ENCODE measurements around the gene GPR183.

The GPR183 gene

DNA sequence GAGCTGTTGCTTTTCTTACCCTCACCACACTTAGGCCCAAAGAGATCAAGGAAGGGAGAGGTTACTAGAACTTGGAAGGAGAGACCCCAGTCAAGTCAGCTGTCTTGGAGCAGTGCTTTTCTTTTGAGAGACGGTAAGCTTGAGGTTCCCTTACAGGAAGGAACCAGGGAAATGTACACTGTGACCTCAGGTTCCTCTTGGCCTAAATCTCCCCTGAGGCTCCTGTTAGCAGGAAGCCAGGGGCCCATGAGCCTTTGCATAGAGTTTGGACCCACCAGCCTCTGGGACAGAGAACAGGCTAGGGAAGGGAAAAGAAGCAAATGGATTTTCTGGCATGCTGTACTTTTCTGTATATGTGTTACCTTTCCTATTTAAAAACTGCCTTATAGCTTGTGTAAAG lies 43.1 kb downstream of the GPR183 start:
- H3K36me3 ChIP-seq (replicated peaks in 1 of 2; ENCODE audit: control insufficient read depth in 2 of 2, insufficient read depth in 2 of 2, low read length in 2 of 2): peaks cover 6 to 17% of the 10 kb centered on the region in 2 donors
- no peak overlapping the region for H4K8ac ChIP-seq (ENCODE audit: low read depth, low read length)
- WGBS, 2 donors (ENCODE audit: extremely low coverage in 2 of 2, insufficient read length in 2 of 2, insufficient replicate concordance in 1 of 2): no CpG with 5 or more reads among the region's 1 CpG
- H3K9me3 ChIP-seq (replicated peaks in 1 of 2; ENCODE audit: control insufficient read depth in 2 of 2, insufficient read depth in 1 of 2, low read depth in 1 of 2, low read length in 2 of 2): no peaks in the 10 kb centered on the region
- no peak overlapping the region for H3K18ac ChIP-seq (ENCODE audit: low read length)
- H2BK15ac ChIP-seq (ENCODE audit: low read length): no peak overlapping the region
- no peak overlapping the region for H3K27ac ChIP-seq (replicated peaks; ENCODE audit: low read length)
- no peaks in the 10 kb centered on the region for H3K79me1 ChIP-seq (ENCODE audit: low read depth, low read length)
- no peak overlapping the region for H2BK12ac ChIP-seq (ENCODE audit: low read length)
- H3K4me1 ChIP-seq (ENCODE audit: control insufficient read depth in 2 of 2, insufficient read depth in 1 of 2, low read depth in 1 of 2, low read length in 2 of 2): peaks cover 2 to 7% of the 10 kb centered on the region in 2 donors
- no peak for DNase-seq (ENCODE audit: low spot score)
- no peak overlapping the region for H4K91ac ChIP-seq (ENCODE audit: low read depth, low read length, poor library complexity)
- no peak overlapping the region for H3K4ac ChIP-seq (ENCODE audit: low read length)
- no peak overlapping the region for H2BK120ac ChIP-seq (ENCODE audit: low read depth, low read length)
- no peak overlapping the region for H3K9ac ChIP-seq (ENCODE audit: low read depth, low read length, poor library complexity)
- no peak overlapping the region for H3K14ac ChIP-seq (ENCODE audit: low read length)
- no peaks in the 10 kb centered on the region for H3K27me3 ChIP-seq (ENCODE audit: control insufficient read depth in 3 of 3, insufficient read depth in 3 of 3, low read depth in 1 of 3, low read length in 3 of 3)
- H3K23ac ChIP-seq (ENCODE audit: low read depth, low read length, poor library complexity): no peak overlapping the region
- H2AK5ac ChIP-seq (ENCODE audit: low read depth, low read length): no peak overlapping the region
- no peak overlapping the region for H3K4me2 ChIP-seq (ENCODE audit: insufficient read depth, low read length, poor library complexity, severe bottlenecking)
- H3K4me3 ChIP-seq (ENCODE audit: low read length in 2 of 2): no peak overlapping the region
- H2BK5ac ChIP-seq (ENCODE audit: low read length): no peak overlapping the region
- H2AFZ ChIP-seq (ENCODE audit: low read length): no peak overlapping the region

DNA sequence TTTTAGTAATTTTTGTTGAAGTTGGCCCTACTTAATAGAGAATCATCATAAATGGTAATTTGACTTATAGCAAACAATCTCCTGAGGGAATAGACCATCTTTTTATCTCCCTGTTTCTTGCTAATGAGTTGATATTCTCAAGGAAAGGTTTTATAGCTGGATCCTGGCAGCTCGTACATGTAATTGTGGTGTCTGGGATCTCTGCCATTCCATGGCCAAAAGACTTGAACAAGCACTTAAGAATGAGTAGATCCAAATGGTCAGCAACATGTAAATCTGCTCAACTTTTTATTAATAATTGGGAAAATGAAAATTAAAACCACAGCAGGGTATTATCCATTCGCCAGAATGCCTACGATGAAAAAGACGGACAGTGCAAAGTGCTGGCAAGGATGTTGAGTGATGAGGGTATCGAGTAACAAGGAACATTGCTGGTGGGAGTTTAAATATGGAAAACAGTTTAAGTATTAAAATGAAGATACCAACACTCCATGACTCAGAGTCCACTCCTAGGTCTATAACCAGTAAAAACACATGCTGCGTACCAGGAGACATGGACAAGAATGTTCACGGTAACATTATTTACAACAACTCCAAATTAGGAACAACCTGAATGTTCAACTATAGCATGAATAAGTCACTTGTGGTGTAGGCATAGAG lies 43.9 kb downstream of the GPR183 start:
- H3K4me3 ChIP-seq (ENCODE audit: low read length in 2 of 2): no peak overlapping the region
- H3K9me3 ChIP-seq (replicated peaks in 1 of 2; ENCODE audit: control insufficient read depth in 2 of 2, insufficient read depth in 1 of 2, low read depth in 1 of 2, low read length in 2 of 2): no peaks in the 10 kb centered on the region
- no peak overlapping the region for H2AK5ac ChIP-seq (ENCODE audit: low read depth, low read length)
- no peak overlapping the region for H3K4me2 ChIP-seq (ENCODE audit: insufficient read depth, low read length, poor library complexity, severe bottlenecking)
- no peak overlapping the region for H3K9ac ChIP-seq (ENCODE audit: low read depth, low read length, poor library complexity)
- H3K4me1 ChIP-seq (ENCODE audit: control insufficient read depth in 2 of 2, insufficient read depth in 1 of 2, low read depth in 1 of 2, low read length in 2 of 2): peaks cover 2 to 7% of the 10 kb centered on the region in 2 donors
- H3K4ac ChIP-seq (ENCODE audit: low read length): no peak overlapping the region
- no peak for DNase-seq (ENCODE audit: low spot score)
- H2BK5ac ChIP-seq (ENCODE audit: low read length): no peak overlapping the region
- WGBS, 2 donors (ENCODE audit: extremely low coverage in 2 of 2, insufficient read length in 2 of 2, insufficient replicate concordance in 1 of 2): no CpG with 5 or more reads among the region's 7 CpGs
- H2BK15ac ChIP-seq (ENCODE audit: low read length): no peak overlapping the region
- H3K18ac ChIP-seq (ENCODE audit: low read length): no peak overlapping the region
- H3K79me1 ChIP-seq (ENCODE audit: low read depth, low read length): no peaks in the 10 kb centered on the region
- no peak overlapping the region for H4K8ac ChIP-seq (ENCODE audit: low read depth, low read length)
- no peak overlapping the region for H3K14ac ChIP-seq (ENCODE audit: low read length)
- no peak overlapping the region for H2AFZ ChIP-seq (ENCODE audit: low read length)
- no peak overlapping the region for H2BK12ac ChIP-seq (ENCODE audit: low read length)
- H3K36me3 ChIP-seq (replicated peaks in 1 of 2; ENCODE audit: control insufficient read depth in 2 of 2, insufficient read depth in 2 of 2, low read length in 2 of 2): peaks cover 6 to 17% of the 10 kb centered on the region in 2 donors
- H2BK120ac ChIP-seq (ENCODE audit: low read depth, low read length): no peak overlapping the region
- H3K27me3 ChIP-seq (ENCODE audit: control insufficient read depth in 3 of 3, insufficient read depth in 3 of 3, low read depth in 1 of 3, low read length in 3 of 3): no peaks in the 10 kb centered on the region
- H4K91ac ChIP-seq (ENCODE audit: low read depth, low read length, poor library complexity): no peak overlapping the region
- H3K23ac ChIP-seq (ENCODE audit: low read depth, low read length, poor library complexity): no peak overlapping the region
- no peak overlapping the region for H3K27ac ChIP-seq (replicated peaks; ENCODE audit: low read length)

- no CpG with 5 or more reads among the region's 1 CpG for WGBS, 2 donors (ENCODE audit: extremely low coverage in 2 of 2, insufficient read length in 2 of 2, insufficient replicate concordance in 1 of 2)
- Histone ChIP-seq H2BK12ac (ENCODE audit: low read length) (no peak overlapping the region), H3K79me1 (ENCODE audit: low read depth, low read length) (no peaks in the 10 kb centered on the region)
Measured at GRCh38 chr13:99261059-99261458, 46.1 kb downstream of the GPR183 start.

DNA sequence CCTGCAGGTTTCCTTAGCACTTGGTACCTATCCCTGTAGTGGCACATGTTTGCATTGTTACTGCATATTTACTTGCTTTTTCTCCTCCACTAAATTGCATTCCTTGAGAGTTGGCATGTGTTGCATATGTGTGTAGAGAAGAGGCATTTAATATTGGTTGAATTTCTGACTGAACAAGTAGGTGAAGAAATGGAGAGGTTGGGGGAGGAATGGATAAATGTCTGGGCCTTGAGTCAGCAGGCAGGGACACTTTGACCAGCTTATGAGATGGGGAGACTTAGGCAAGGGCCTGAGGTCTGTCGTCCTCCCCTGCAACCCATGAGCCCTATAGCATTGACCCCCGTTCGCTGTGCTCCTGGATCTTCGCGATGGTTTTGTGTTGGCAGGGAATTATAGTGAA lies 47.0 kb downstream of the GPR183 start:
- Histone ChIP-seq H2BK5ac (ENCODE audit: low read length) (no peak overlapping the region), H2BK120ac (ENCODE audit: low read depth, low read length) (no peak overlapping the region), H2AK5ac (ENCODE audit: low read depth, low read length) (no peak overlapping the region), H3K4me2 (ENCODE audit: insufficient read depth, low read length, poor library complexity, severe bottlenecking) (no peak overlapping the region), H3K9me3 (replicated peaks in 1 of 2; ENCODE audit: control insufficient read depth in 2 of 2, insufficient read depth in 1 of 2, low read depth in 1 of 2, low read length in 2 of 2) (no peaks in the 10 kb centered on the region), H3K9ac (ENCODE audit: low read depth, low read length, poor library complexity) (no peak overlapping the region), H2BK12ac (ENCODE audit: low read length) (no peak overlapping the region), H3K79me1 (ENCODE audit: low read depth, low read length) (no peaks in the 10 kb centered on the region), H2AFZ (ENCODE audit: low read length) (no peak overlapping the region), H3K36me3 (replicated peaks in 1 of 2; ENCODE audit: control insufficient read depth in 2 of 2, insufficient read depth in 2 of 2, low read length in 2 of 2) (peaks cover 5 to 20% of the 10 kb centered on the region in 2 donors), H3K4me1 (ENCODE audit: control insufficient read depth in 2 of 2, insufficient read depth in 1 of 2, low read depth in 1 of 2, low read length in 2 of 2) (peaks cover 0 to 9% of the 10 kb centered on the region in 2 donors), H3K23ac (ENCODE audit: low read depth, low read length, poor library complexity) (no peak overlapping the region), H3K4me3 (ENCODE audit: low read length in 2 of 2) (no peak overlapping the region), H3K14ac (ENCODE audit: low read length) (no peak overlapping the region), H3K27ac (replicated peaks; ENCODE audit: low read length) (no peak overlapping the region), H3K18ac (ENCODE audit: low read length) (no peak overlapping the region), H4K8ac (ENCODE audit: low read depth, low read length) (no peak overlapping the region), H4K91ac (ENCODE audit: low read depth, low read length, poor library complexity) (no peak overlapping the region), H3K4ac (ENCODE audit: low read length) (no peak overlapping the region), H3K27me3 (ENCODE audit: control insufficient read depth in 3 of 3, insufficient read depth in 3 of 3, low read depth in 1 of 3, low read length in 3 of 3) (no peaks in the 10 kb centered on the region), H2BK15ac (ENCODE audit: low read length) (no peak overlapping the region)
- no peak for DNase-seq (ENCODE audit: low spot score)
- WGBS, 2 donors (ENCODE audit: extremely low coverage in 2 of 2, insufficient read length in 2 of 2, insufficient replicate concordance in 1 of 2): no CpG with 5 or more reads among the region's 5 CpGs

More at GRCh38 chr13:99261059-99261458, 46.1 kb downstream of the GPR183 start:
- Histone ChIP-seq H3K4me3 (ENCODE audit: low read length in 2 of 2) (no peak overlapping the region), H2BK120ac (ENCODE audit: low read depth, low read length) (no peak overlapping the region), H2AK5ac (ENCODE audit: low read depth, low read length) (no peak overlapping the region), H2BK15ac (ENCODE audit: low read length) (no peak overlapping the region), H3K4me1 (ENCODE audit: control insufficient read depth in 2 of 2, insufficient read depth in 1 of 2, low read depth in 1 of 2, low read length in 2 of 2) (peaks cover 2 to 9% of the 10 kb centered on the region in 2 donors), H3K9me3 (replicated peaks in 1 of 2; ENCODE audit: control insufficient read depth in 2 of 2, insufficient read depth in 1 of 2, low read depth in 1 of 2, low read length in 2 of 2) (no peaks in the 10 kb centered on the region), H3K23ac (ENCODE audit: low read depth, low read length, poor library complexity) (no peak overlapping the region), H4K91ac (ENCODE audit: low read depth, low read length, poor library complexity) (no peak overlapping the region), H2BK5ac (ENCODE audit: low read length) (no peak overlapping the region), H3K27ac (replicated peaks; ENCODE audit: low read length) (no peak overlapping the region), H3K4ac (ENCODE audit: low read length) (no peak overlapping the region), H4K8ac (ENCODE audit: low read depth, low read length) (no peak overlapping the region), H3K4me2 (ENCODE audit: insufficient read depth, low read length, poor library complexity, severe bottlenecking) (no peak overlapping the region), H3K36me3 (replicated peaks in 1 of 2; ENCODE audit: control insufficient read depth in 2 of 2, insufficient read depth in 2 of 2, low read length in 2 of 2) (peaks cover 4 to 15% of the 10 kb centered on the region in 2 donors), H3K14ac (ENCODE audit: low read length) (no peak overlapping the region), H3K9ac (ENCODE audit: low read depth, low read length, poor library complexity) (no peak overlapping the region), H3K18ac (ENCODE audit: low read length) (no peak overlapping the region), H3K27me3 (ENCODE audit: control insufficient read depth in 3 of 3, insufficient read depth in 3 of 3, low read depth in 1 of 3, low read length in 3 of 3) (no peaks in the 10 kb centered on the region), H2AFZ (ENCODE audit: low read length) (no peak overlapping the region)
- no peak for DNase-seq (ENCODE audit: low spot score)

Data from neuronal stem cell (in vitro differentiated cells).